K562 (cell line): ENCODE measurements around the gene RCBTB1. TPM values are rescaled to one million over a fixed set of nuclear protein-coding genes. Genes with fewer than 3 reads are reported as not detected.

Experiments
- ATAC-seq: fragments of 200-7000 bp; cut with Tn5 transposase; 3 replicates; pipeline ENCODE4 v1.9.1; 2020; ENCODE audit warnings: moderate library complexity
- BruUV-seq: library from RNA; stranded (reverse); fragments of 400-500 nt; replicated peaks from 2 replicates; lab custom pipeline; 2021; lab: Mats Ljungman, UMichigan
- CTCF ChIA-PET: fragments of 300-600 bp; formaldehyde crosslinking; extraction: SDS; loops from one replicate; lab custom pipeline; 2021; ENCODE audit warnings: low intra/inter-chr PET ratio; lab: Yijun Ruan, JAX
- POLR2A ChIA-PET: fragments of 300-600, 350-650 bp; sonication (Branson Sonifier 250); formaldehyde crosslinking; extraction: SDS; loops from one replicate; lab custom pipeline; 2021; ENCODE audit warnings: antibody characterized with exemption, inconsistent platforms; lab: Yijun Ruan, JAX
- DNase-seq, 4 experiments: peaks; one replicate each; pipeline versions ENCODE4 v3.0.0 to v3.0.0-alpha.2; 2011 to 2018; ENCODE audit warnings: low spot score in 3 of 4, mixed read lengths in 3 of 4; ENCODE audit errors: extremely low read depth in 1 of 4
- FAIRE-seq: peaks from 2 replicates; lab custom pipeline; 2011; peaks lifted over from hg19 to GRCh38; lab: Jason Lieb, UNC
- H2AFZ ChIP-seq: 2 replicates; pipeline ENCODE4 v1.6.0; 2011; ENCODE audit warnings: low read depth, low read length, control low read depth, inconsistent platforms
- H3K27ac ChIP-seq: fragments of 200-600 bp; 3 replicates; pipeline ENCODE4 v1.8.0; 2011; ENCODE audit warnings: low read depth, mild to moderate bottlenecking, control low read depth, inconsistent platforms, low read length, moderate library complexity, mixed read lengths; ENCODE audit errors: extremely low read depth
- H3K27me3 ChIP-seq, 2 experiments: fragments of 300-600 bp in 1 of 2; 2 replicates in 1 of 2; 3 replicates in 1 of 2; pipeline versions ENCODE4 v1.6.0 to v1.8.0; 2011; ENCODE audit warnings: inconsistent platforms in 2 of 2, low read length in 2 of 2, mild to moderate bottlenecking in 1 of 2, mixed read lengths in 1 of 2, moderate library complexity in 1 of 2; ENCODE audit not compliant: control insufficient read depth in 2 of 2, insufficient read depth in 2 of 2
- H3K36me3 ChIP-seq: fragments of 300-600 bp; 3 replicates; pipeline ENCODE4 v1.8.0; 2011; ENCODE audit warnings: mild to moderate bottlenecking, low read length, inconsistent platforms; ENCODE audit not compliant: control insufficient read depth, insufficient read depth
- H3K4me1 ChIP-seq, 2 experiments: fragments of 200-600 bp in 1 of 2; replicated peaks in 1 of 2; 2 replicates in 1 of 2; 3 replicates in 1 of 2; pipeline versions ENCODE4 v1.5.1 to v1.8.0; 2011; ENCODE audit warnings: inconsistent platforms in 2 of 2, low read length in 2 of 2, mild to moderate bottlenecking in 1 of 2, mixed read lengths in 1 of 2, moderate library complexity in 1 of 2; ENCODE audit not compliant: control insufficient read depth in 2 of 2, insufficient read depth in 2 of 2
- H3K4me2 ChIP-seq: 2 replicates; pipeline ENCODE4 v1.6.1; 2011; ENCODE audit warnings: low read length, control low read depth, inconsistent platforms, mixed read lengths; ENCODE audit not compliant: insufficient read depth
- H3K4me3 ChIP-seq: fragments of 200-600 bp; sonication (generic), shearing (Covaris generic); 2 replicates; pipeline ENCODE4 v1.5.1; 2016; ENCODE audit warnings: control low read depth, inconsistent platforms
- H3K79me2 ChIP-seq: fragments of 200-600 bp; 3 replicates; pipeline ENCODE4 v1.8.0; 2011; ENCODE audit warnings: low read length, inconsistent platforms; ENCODE audit not compliant: control insufficient read depth, insufficient read depth
- H3K9ac ChIP-seq, 2 experiments: 2 replicates each; pipeline versions ENCODE4 v1.6.0 to v1.6.1; 2011; ENCODE audit warnings: low read depth in 2 of 2, low read length in 2 of 2, control low read depth in 1 of 2, inconsistent platforms in 1 of 2, mild to moderate bottlenecking in 1 of 2, mixed read lengths in 1 of 2; ENCODE audit not compliant: insufficient read depth in 1 of 2
- H3K9me1 ChIP-seq: one replicate; pipeline ENCODE4 v1.6.0; 2011; ENCODE audit warnings: inconsistent platforms, mild to moderate bottlenecking, low read length, moderate library complexity; ENCODE audit not compliant: control insufficient read depth, insufficient read depth
- H3K9me3 ChIP-seq: replicated peaks from 2 replicates; pipeline ENCODE4 v1.5.1; 2011; ENCODE audit warnings: low read depth, low read length, inconsistent platforms; ENCODE audit not compliant: control insufficient read depth, insufficient read depth
- H4K20me1 ChIP-seq: replicated peaks from 2 replicates; pipeline ENCODE4 v1.6.1; 2011; ENCODE audit warnings: low read length, inconsistent platforms, mixed read lengths; ENCODE audit not compliant: control insufficient read depth, insufficient read depth
- GATA2 ChIP-seq: sonication (generic); formaldehyde crosslinking; IDR thresholded peaks from 2 replicates; pipeline ENCODE4 v1.4.0; 2020; ENCODE audit warnings: mild to moderate bottlenecking, missing genetic modification reagents
- HNRNPL ChIP-seq: fragments of 200-400 bp; formaldehyde crosslinking; IDR thresholded peaks from 2 replicates; pipeline ENCODE4 v1.6.1; 2017; ENCODE audit warnings: low read depth, mild to moderate bottlenecking, low read length
- KAT7 ChIP-seq: sonication (generic); formaldehyde crosslinking; IDR thresholded peaks from 2 replicates; pipeline ENCODE4 v1.8.0; 2022; ENCODE audit warnings: missing genetic modification reagents, mild to moderate bottlenecking, borderline replicate concordance
- NCOA4 ChIP-seq: fragments of 450-650 bp; IDR thresholded peaks from 2 replicates; pipeline ENCODE4 v1.6.1; 2018; ENCODE audit warnings: mild to moderate bottlenecking; ENCODE audit not compliant: partially characterized antibody
- NCOR1 ChIP-seq: fragments of 450-650 bp; IDR thresholded peaks from 2 replicates; pipeline ENCODE4 v1.6.1; 2016; ENCODE audit warnings: mild to moderate bottlenecking, moderate library complexity
- NR3C1 ChIP-seq: sonication (generic); formaldehyde crosslinking; IDR thresholded peaks from 2 replicates; pipeline ENCODE4 v1.8.1; 2022; ENCODE audit warnings: missing genetic modification reagents
- RBM34 ChIP-seq: fragments of 200-400 bp; formaldehyde crosslinking; IDR thresholded peaks from 2 replicates; pipeline ENCODE4 v1.6.1; 2018; ENCODE audit warnings: low read length, borderline replicate concordance; ENCODE audit not compliant: insufficient read depth
- TRIM28 ChIP-seq: fragments of 450-650 bp; IDR thresholded peaks from 2 replicates; pipeline ENCODE4 v1.6.1; 2017
- U2AF2 ChIP-seq: fragments of 200-400 bp; formaldehyde crosslinking; optimal IDR thresholded peaks from 2 replicates; pipeline ENCODE3; 2017; ENCODE audit warnings: low read depth, mild to moderate bottlenecking, low read length
- ZNF174 ChIP-seq: fragments of 250-450 bp; sonication (Bioruptor Pico); IDR thresholded peaks from 2 replicates; pipeline ENCODE4 v1.4.0; 2020; ENCODE audit warnings: mild to moderate bottlenecking
- ZNF184 ChIP-seq: sonication (generic); formaldehyde crosslinking; IDR thresholded peaks from 2 replicates; pipeline ENCODE4 v1.5.0; 2020; ENCODE audit warnings: missing genetic modification reagents
- ZZZ3 ChIP-seq: fragments of 450-650 bp; IDR thresholded peaks from 2 replicates; pipeline ENCODE4 v1.6.1; 2016; ENCODE audit warnings: antibody characterized with exemption, mild to moderate bottlenecking, moderate library complexity
- WGBS: fragments of 100-300 bp; shearing (Covaris generic); methylation state at CpG from one replicate; pipeline ENCODE4 v1.1.6; 2016; ENCODE audit warnings: low coverage, mixed read lengths; ENCODE audit not compliant: insufficient coverage; ENCODE audit errors: missing lambda C conversion rate; 5-methylcytosine and 5-hydroxymethylcytosine counted together
- in situ Hi-C: fragments of 300-500 bp; cut with MboI; formaldehyde crosslinking; loops from 4 replicates; pipeline ENCODE4 v1.15.0; 2018; ENCODE audit warnings: inconsistent platforms, mixed read lengths
- intact Hi-C: fragments of 100-400 bp; cut with micrococcal nuclease; formaldehyde crosslinking; loops from 2 replicates; pipeline ENCODE4 v1.14.2; 2022
- polyA plus RNA-seq, 8 experiments: library from polyadenylated mRNA; depleted of rRNA in 4 of 8; stranded (reverse) in 5 of 8; unstranded in 3 of 8; fragments of >200 nt; fragmentation: Nextera tagmentation in 2 of 8; fragmentation: Illumina TruSeq in 1 of 8; extraction: Ambion mirVana in 2 of 8; extraction: Trizol in 1 of 8; gene quantifications; 2 replicates each; pipeline versions ENCODE4 v1.2.1 to v1.2.3, GENCODE V29; 2011 to 2014; ENCODE audit warnings: inconsistent platforms in 1 of 8, missing spikeins in 1 of 8
- total RNA-seq, 7 experiments: library from RNA; depleted of rRNA in 6 of 7; stranded (reverse); fragments of >200 nt in 6 of 7; fragmentation: Illumina TruSeq in 2 of 7; extraction: Trizol in 2 of 7; gene quantifications; 2 replicates each; pipeline versions ENCODE4 v1.2.1 to v1.2.3, GENCODE V29; 2011 to 2021; ENCODE audit warnings: low replicate concordance in 1 of 7
- TF ChIP-seq, protein P1 (sequence below), 2 experiments: fragments of 450-650 bp; conservative IDR thresholded peaks; 2 replicates each; pipeline ENCODE4 v1.6.1; 2017; ENCODE audit warnings: mild to moderate bottlenecking in 2 of 2, moderate library complexity in 2 of 2
- TF ChIP-seq, protein P2 (sequence below): sonication (generic); formaldehyde crosslinking; IDR thresholded peaks from 2 replicates; pipeline ENCODE4 v1.8.0; 2022; ENCODE audit warnings: mild to moderate bottlenecking, missing genetic modification reagents, borderline replicate concordance
- TF ChIP-seq, protein P3 (sequence below): IDR thresholded peaks from 2 replicates; pipeline ENCODE4 v1.6.1; 2011; ENCODE audit warnings: borderline replicate concordance, low read depth, mild to moderate bottlenecking, moderate library complexity, low read length; ENCODE audit not compliant: insufficient read depth, poor library complexity, severe bottlenecking

RCBTB1 gene
- total and polyA plus RNA-seq, 9 of the 15 experiments (the other 6 are each of a cell fraction or from before 2014, with no cell fraction given) = 4.0 to 11.3 (median 8.4) TPM

DNA sequence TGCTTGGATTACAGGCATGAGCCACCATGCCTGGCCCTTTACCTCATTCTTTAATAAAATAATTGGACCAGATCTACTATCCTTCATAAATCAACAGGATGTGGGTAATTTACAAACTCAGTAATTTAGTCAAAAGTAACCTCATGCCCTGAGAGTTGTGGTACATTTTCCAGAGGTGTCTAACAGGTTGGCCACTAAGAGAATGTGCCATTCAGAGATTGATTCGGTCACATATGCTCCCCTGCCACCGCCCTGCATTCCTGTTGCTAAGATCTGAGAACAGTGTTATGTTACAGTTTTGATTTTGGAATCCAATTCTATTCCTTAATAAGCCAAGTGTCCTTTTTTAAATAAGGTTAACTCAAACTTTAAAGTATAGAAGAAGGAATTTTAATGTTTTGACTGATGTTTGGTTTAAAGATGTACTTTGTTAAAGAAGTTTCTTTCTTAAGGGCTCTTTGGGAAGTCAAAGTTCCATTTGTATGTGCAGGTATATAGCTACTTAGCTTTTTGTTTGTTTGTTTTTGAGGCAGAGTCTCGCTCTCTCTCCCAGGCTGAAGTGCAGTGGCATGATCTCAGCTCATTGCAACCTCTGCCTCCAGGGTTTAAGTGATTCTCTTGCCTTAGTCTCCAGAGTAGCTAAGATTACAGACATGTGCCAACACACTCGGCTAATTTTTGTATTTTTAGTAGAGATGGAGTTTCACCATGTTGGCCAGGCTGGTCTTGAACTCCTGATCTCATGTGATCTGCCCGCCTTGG, 60.4 kb downstream of the RCBTB1 start (continued):
- TF ChIP-seq, protein P1, sequence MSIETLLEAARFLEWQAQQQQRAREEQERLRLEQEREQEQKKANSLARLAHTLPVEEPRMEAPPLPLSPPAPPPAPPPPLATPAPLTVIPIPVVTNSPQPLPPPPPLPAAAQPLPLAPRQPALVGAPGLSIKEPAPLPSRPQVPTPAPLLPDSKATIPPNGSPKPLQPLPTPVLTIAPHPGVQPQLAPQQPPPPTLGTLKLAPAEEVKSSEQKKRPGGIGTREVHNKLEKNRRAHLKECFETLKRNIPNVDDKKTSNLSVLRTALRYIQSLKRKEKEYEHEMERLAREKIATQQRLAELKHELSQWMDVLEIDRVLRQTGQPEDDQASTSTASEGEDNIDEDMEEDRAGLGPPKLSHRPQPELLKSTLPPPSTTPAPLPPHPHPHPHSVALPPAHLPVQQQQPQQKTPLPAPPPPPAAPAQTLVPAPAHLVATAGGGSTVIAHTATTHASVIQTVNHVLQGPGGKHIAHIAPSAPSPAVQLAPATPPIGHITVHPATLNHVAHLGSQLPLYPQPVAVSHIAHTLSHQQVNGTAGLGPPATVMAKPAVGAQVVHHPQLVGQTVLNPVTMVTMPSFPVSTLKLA (conservative IDR thresholded peaks at IDR 0.05) = no peak
- no peak for TF ChIP-seq RBM34

DNA sequence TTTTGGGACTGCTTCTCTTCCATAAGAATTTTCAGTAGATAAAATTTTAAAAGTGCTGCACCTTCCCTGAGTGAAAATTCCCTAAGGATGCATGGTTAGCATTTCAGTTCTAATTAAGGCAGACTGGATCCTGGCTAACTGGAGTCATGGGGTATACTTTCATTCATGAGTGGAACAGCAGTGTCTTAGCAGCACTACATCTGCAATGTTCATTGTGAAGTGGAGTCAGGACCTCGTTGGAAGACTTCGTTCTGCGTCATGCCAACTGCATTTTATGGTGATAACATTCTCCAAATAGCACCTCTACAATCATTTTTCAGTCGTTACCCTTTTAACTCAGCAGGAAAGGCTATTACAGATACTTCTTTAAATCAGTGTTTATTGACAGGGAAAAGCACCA, 64.1 kb downstream of the RCBTB1 start:
- BruUV-seq = no TSS peak
- POLR2A ChIA-PET = no interaction called here

More for the DNA sequence above, 64.1 kb downstream of the RCBTB1 start:
- Histone ChIP-seq H3K79me2 (no peaks in the 10 kb centered on the region), H2AFZ (no peak overlapping the region), H3K9ac (no peak overlapping the region), H3K27me3 (no peaks in the 10 kb centered on the region), H3K4me3 (no peak overlapping the region), H3K27ac (no peak overlapping the region), H4K20me1 (no peaks in the 10 kb centered on the region), H3K9me3 (no peaks in the 10 kb centered on the region), H3K4me1 (no peaks in the 10 kb centered on the region), H3K36me3 (no peaks in the 10 kb centered on the region), H3K4me2 (no peak overlapping the region), H3K9me1 (no peaks in the 10 kb centered on the region)
- intact Hi-C loops (no loop called here), in situ Hi-C loops (no loop called here)
- no peak for FAIRE-seq
- WGBS = 56% methylated on average over 4 of the region's 4 CpGs
- TF ChIP-seq GATA2 (CRISPR knock-in tag) = no peak
- no peak for TF ChIP-seq KAT7
- no peak for TF ChIP-seq ZNF184 (CRISPR knock-in tag)
- TF ChIP-seq NCOR1 = no peak
- TF ChIP-seq TRIM28 = no peak
- TF ChIP-seq NR3C1 (CRISPR knock-in tag) = no peak
- TF ChIP-seq, protein P2, sequence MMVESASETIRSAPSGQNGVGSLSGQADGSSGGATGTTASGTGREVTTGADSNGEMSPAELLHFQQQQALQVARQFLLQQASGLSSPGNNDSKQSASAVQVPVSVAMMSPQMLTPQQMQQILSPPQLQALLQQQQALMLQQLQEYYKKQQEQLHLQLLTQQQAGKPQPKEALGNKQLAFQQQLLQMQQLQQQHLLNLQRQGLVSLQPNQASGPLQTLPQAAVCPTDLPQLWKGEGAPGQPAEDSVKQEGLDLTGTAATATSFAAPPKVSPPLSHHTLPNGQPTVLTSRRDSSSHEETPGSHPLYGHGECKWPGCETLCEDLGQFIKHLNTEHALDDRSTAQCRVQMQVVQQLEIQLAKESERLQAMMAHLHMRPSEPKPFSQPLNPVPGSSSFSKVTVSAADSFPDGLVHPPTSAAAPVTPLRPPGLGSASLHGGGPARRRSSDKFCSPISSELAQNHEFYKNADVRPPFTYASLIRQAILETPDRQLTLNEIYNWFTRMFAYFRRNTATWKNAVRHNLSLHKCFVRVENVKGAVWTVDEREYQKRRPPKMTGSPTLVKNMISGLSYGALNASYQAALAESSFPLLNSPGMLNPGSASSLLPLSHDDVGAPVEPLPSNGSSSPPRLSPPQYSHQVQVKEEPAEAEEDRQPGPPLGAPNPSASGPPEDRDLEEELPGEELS (CRISPR knock-in tag) = no peak
- TF ChIP-seq, protein P3, sequence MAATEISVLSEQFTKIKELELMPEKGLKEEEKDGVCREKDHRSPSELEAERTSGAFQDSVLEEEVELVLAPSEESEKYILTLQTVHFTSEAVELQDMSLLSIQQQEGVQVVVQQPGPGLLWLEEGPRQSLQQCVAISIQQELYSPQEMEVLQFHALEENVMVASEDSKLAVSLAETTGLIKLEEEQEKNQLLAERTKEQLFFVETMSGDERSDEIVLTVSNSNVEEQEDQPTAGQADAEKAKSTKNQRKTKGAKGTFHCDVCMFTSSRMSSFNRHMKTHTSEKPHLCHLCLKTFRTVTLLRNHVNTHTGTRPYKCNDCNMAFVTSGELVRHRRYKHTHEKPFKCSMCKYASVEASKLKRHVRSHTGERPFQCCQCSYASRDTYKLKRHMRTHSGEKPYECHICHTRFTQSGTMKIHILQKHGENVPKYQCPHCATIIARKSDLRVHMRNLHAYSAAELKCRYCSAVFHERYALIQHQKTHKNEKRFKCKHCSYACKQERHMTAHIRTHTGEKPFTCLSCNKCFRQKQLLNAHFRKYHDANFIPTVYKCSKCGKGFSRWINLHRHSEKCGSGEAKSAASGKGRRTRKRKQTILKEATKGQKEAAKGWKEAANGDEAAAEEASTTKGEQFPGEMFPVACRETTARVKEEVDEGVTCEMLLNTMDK = no peak
- no peak for TF ChIP-seq ZZZ3
- TF ChIP-seq ZNF174 (CRISPR knock-in tag) = no peak
- TF ChIP-seq HNRNPL = no peak
- TF ChIP-seq NCOA4 = no peak
- TF ChIP-seq U2AF2 = no peak
- no peak for ATAC-seq
- DNase-seq = no peak
- CTCF ChIA-PET = no interaction called here
